DND-41 (cell line): ENCODE measurements around the gene FXYD2.

Experiments used
- ATAC-seq: fragments of 200-7000 bp; cut with Tn5 transposase; 3 replicates; pipeline ENCODE4 v1.9.1; 2021; ENCODE audit warnings: low read depth; ENCODE audit not compliant: insufficient read depth
- DNase-seq: peaks from one replicate; pipeline ENCODE4 v3.0.0-alpha.2; 2020
- H2AFZ ChIP-seq: 2 replicates; pipeline ENCODE4 v1.6.0; 2012; ENCODE audit warnings: low read depth, low read length
- H3K27ac ChIP-seq: 2 replicates; pipeline ENCODE4 v1.5.1; 2012; ENCODE audit warnings: low read length, inconsistent platforms
- H3K27me3 ChIP-seq: fragments of 200-600 bp; sonication (generic); 2 replicates; pipeline ENCODE4 v1.6.0; 2012; ENCODE audit warnings: low read length, mild to moderate bottlenecking, inconsistent platforms; ENCODE audit not compliant: insufficient read depth, poor library complexity
- H3K36me3 ChIP-seq: 2 replicates; pipeline ENCODE4 v1.5.1; 2012; ENCODE audit warnings: low read length, inconsistent platforms; ENCODE audit not compliant: insufficient read depth
- H3K4me1 ChIP-seq: 2 replicates; pipeline ENCODE4 v1.5.1; 2012; ENCODE audit warnings: mild to moderate bottlenecking, low read length; ENCODE audit not compliant: insufficient read depth
- H3K4me2 ChIP-seq: 2 replicates; pipeline ENCODE4 v1.6.0; 2012; ENCODE audit warnings: mild to moderate bottlenecking, moderate library complexity, low read length, inconsistent platforms; ENCODE audit not compliant: insufficient read depth
- H3K4me3 ChIP-seq, 2 experiments: fragments of 200-600 bp in 1 of 2; shearing (Covaris generic) in 1 of 2; 2 replicates each; pipeline ENCODE4 v1.5.1; 2012 to 2016; ENCODE audit warnings: inconsistent platforms in 2 of 2, low read length in 2 of 2, mild to moderate bottlenecking in 2 of 2, low read depth in 1 of 2, moderate library complexity in 1 of 2
- H3K79me2 ChIP-seq: 2 replicates; pipeline ENCODE4 v1.6.0; 2012; ENCODE audit warnings: low read length, inconsistent platforms; ENCODE audit not compliant: insufficient read depth
- H3K9ac ChIP-seq: 2 replicates; pipeline ENCODE4 v1.6.0; 2012; ENCODE audit warnings: low read depth, mild to moderate bottlenecking, inconsistent platforms, low read length, moderate library complexity
- H3K9me3 ChIP-seq: 2 replicates; pipeline ENCODE4 v1.5.1; 2012; ENCODE audit warnings: low read length, moderate library complexity, mild to moderate bottlenecking, inconsistent platforms; ENCODE audit not compliant: insufficient read depth, severe bottlenecking
- H4K20me1 ChIP-seq: 2 replicates; pipeline ENCODE4 v1.6.0; 2012; ENCODE audit warnings: low read length; ENCODE audit not compliant: insufficient read depth
- EZH2 ChIP-seq: IDR thresholded peaks from 3 replicates; pipeline ENCODE4 v1.6.1; 2012; ENCODE audit warnings: borderline replicate concordance, low read depth, mild to moderate bottlenecking, moderate library complexity, low read length, inconsistent platforms; ENCODE audit not compliant: severe bottlenecking
- TF ChIP-seq, protein P1 (sequence below): IDR thresholded peaks from 2 replicates; pipeline ENCODE4 v1.5.1; 2012; ENCODE audit warnings: borderline replicate concordance, low read length, moderate library complexity, mild to moderate bottlenecking; ENCODE audit not compliant: poor library complexity, severe bottlenecking; ENCODE audit errors: extremely low read depth

FXYD2 gene

DNA sequence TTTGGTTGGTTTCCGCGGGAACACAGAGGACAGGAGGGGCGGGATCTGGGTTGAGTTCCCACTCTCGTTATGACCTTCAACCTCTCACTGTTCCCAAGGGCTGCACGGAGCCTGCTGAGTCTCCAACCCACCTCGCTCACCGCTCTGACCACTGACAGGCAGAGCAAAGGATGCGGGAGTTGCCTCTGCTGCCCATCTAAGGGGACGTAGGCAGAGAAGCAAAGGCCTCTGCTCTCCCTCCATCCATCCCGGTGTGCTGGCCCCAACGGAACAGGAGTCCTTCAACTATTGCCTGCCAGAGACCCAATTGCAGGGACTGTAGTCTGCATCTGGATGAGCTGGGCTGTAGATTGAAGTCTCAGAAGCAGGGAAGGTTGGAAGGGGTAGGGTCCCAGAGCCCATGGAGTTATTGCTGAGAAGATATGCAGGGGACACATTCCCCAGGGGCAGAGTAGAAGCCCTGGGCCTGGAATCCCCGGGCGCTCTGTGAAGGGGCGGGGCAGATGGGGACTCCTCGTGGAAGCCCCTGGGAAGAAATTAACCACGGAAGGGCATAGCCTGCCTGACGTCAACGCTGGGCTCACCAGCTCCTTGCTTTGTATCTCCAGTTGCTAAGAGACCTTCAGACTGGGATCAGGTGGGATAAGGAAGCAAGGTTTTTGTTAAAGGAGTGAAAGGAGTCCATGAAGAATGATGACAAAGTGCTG is 12.7 kb upstream of the FXYD2 start:
- TF ChIP-seq, protein P1, sequence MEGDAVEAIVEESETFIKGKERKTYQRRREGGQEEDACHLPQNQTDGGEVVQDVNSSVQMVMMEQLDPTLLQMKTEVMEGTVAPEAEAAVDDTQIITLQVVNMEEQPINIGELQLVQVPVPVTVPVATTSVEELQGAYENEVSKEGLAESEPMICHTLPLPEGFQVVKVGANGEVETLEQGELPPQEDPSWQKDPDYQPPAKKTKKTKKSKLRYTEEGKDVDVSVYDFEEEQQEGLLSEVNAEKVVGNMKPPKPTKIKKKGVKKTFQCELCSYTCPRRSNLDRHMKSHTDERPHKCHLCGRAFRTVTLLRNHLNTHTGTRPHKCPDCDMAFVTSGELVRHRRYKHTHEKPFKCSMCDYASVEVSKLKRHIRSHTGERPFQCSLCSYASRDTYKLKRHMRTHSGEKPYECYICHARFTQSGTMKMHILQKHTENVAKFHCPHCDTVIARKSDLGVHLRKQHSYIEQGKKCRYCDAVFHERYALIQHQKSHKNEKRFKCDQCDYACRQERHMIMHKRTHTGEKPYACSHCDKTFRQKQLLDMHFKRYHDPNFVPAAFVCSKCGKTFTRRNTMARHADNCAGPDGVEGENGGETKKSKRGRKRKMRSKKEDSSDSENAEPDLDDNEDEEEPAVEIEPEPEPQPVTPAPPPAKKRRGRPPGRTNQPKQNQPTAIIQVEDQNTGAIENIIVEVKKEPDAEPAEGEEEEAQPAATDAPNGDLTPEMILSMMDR, result no peak
- TF ChIP-seq EZH2, result no peak
- H3K79me2 ChIP-seq, result 0 out of 2 replicates have a peak, but pooled peaks cover 2% of the 10 kb centered on the region
- peaks cover 49% of the 10 kb centered on the region for H3K4me1 ChIP-seq
- no peaks in the 10 kb centered on the region for H3K9me3 ChIP-seq
- no peak overlapping the region for H2AFZ ChIP-seq
- H3K9ac ChIP-seq, result no peak overlapping the region
- no peak overlapping the region for H3K4me3 ChIP-seq
- no peaks in the 10 kb centered on the region for H4K20me1 ChIP-seq
- H3K27me3 ChIP-seq, result no peaks in the 10 kb centered on the region
- peak; percentile 10; the same call in 1 of the 3 replicates for ATAC-seq
- peak overlapping the region; percentile 75 for H3K27ac ChIP-seq
- DNase-seq, result peak; percentile 26
- H3K4me2 ChIP-seq, result no peak overlapping the region
- H3K36me3 ChIP-seq, result peaks cover 66% of the 10 kb centered on the region

DNA sequence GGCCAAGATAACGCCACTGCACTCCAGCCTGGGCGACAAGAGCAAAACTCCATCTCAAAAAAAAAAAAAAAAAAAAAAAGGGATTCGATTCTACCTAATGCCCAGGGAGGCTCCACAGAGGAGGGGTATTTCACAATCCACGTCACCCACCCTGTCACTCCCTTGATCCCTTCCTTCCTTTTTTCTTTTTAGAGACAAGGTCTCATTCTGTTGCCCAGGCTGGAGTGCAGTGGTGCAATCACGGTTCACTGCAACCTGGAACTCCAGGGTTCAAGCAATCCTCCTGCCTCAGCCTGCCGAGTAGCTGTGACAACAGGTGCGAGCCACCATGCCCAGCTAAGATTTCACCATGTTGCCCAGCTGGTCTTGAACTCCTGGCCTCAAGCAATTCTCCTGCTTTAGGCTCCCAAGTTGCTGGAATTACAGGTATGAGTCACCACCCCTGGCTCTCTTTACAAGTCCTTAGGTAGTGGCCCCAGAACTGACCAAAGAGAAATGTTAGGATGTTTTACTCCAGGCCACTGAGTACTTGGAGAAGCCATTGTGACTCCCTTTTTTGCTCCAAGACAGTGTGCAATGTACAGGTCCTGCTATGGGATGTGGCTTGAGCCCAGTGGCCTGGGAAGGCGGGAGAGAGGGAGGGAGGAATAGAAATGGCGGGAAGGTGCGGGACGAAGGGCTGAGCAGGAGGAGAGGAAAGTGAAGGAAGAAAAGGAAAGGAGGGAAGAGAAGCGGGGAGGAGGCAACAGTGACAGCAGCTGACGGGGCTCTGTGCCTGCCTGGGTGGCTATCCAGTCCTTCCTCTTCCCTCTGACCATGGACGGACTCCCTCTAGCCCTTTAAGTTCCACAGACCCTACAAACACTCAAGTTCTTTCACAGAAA is 11.8 kb upstream of the FXYD2 start:
- peak overlapping the region; percentile 75; the same call in 1 of the 2 replicates for H3K27ac ChIP-seq
- H3K9ac ChIP-seq, result no peak overlapping the region
- H3K9me3 ChIP-seq, result no peaks in the 10 kb centered on the region
- H3K4me3 ChIP-seq, result no peak overlapping the region
- H3K4me2 ChIP-seq, result no peak overlapping the region
- H4K20me1 ChIP-seq, result no peaks in the 10 kb centered on the region
- H3K4me1 ChIP-seq, result peaks cover 58% of the 10 kb centered on the region
- no peaks in the 10 kb centered on the region for H3K79me2 ChIP-seq
- no peak overlapping the region for H2AFZ ChIP-seq
- ATAC-seq, result no peak
- H3K27me3 ChIP-seq, result no peaks in the 10 kb centered on the region
- no peak for DNase-seq
- peaks cover 57% of the 10 kb centered on the region for H3K36me3 ChIP-seq
- TF ChIP-seq, protein P1, result no peak
- no peak for TF ChIP-seq EZH2

DNA sequence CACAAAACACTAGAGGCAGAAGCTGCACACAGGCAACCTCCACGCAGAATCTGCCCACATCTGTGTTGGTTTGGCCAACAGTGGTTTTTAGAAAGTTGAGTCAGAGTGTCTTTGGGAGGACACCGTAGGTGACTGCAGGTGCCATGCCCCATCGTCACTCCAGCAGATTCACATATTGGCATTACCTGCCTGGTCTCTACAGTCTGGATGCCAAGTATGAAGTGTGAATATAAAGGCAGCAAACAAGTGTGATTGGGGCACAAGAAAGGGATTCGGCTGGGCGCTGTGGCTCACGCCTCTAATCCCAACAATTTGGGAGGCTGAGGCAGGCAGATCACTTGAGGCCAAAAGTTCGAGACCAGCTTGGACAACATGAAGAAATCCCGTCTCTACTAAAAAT is 11.0 kb upstream of the FXYD2 start:
- 0 out of 2 replicates have a peak overlapping the region, but pooled peaks have one; percentile 30 for H3K27ac ChIP-seq
- peaks cover 61% of the 10 kb centered on the region for H3K4me1 ChIP-seq
- no peak overlapping the region for H3K9ac ChIP-seq

More for the DNA sequence above, 11.0 kb upstream of the FXYD2 start:
- no peaks in the 10 kb centered on the region for H3K9me3 ChIP-seq
- H3K27me3 ChIP-seq, result no peaks in the 10 kb centered on the region
- DNase-seq (no peak), ATAC-seq (no peak)
- H3K36me3 ChIP-seq, result peaks cover 50% of the 10 kb centered on the region
- H2AFZ ChIP-seq, result no peak overlapping the region
- no peaks in the 10 kb centered on the region for H4K20me1 ChIP-seq
- H3K79me2 ChIP-seq, result no peaks in the 10 kb centered on the region
- TF ChIP-seq EZH2, result no peak
- TF ChIP-seq, protein P1, result no peak
- no peak overlapping the region for H3K4me3 ChIP-seq
- H3K4me2 ChIP-seq, result no peak overlapping the region
